GM21360 (cell line): ENCODE measurements around the gene SPTBN5.

ENCODE experiments used
- ATAC-seq: cut with Tn5 transposase; IDR thresholded peaks from one replicate; pipeline ENCODE4 v1.9.1; 2021; ENCODE audit warnings: mild to moderate bottlenecking, moderate library complexity; ENCODE audit not compliant: unreplicated experiment

Gene SPTBN5

GRCh38 chr15:41827290-41827879 lies 66.5 kb downstream of the SPTBN5 start:
- no peak for ATAC-seq

DNA sequence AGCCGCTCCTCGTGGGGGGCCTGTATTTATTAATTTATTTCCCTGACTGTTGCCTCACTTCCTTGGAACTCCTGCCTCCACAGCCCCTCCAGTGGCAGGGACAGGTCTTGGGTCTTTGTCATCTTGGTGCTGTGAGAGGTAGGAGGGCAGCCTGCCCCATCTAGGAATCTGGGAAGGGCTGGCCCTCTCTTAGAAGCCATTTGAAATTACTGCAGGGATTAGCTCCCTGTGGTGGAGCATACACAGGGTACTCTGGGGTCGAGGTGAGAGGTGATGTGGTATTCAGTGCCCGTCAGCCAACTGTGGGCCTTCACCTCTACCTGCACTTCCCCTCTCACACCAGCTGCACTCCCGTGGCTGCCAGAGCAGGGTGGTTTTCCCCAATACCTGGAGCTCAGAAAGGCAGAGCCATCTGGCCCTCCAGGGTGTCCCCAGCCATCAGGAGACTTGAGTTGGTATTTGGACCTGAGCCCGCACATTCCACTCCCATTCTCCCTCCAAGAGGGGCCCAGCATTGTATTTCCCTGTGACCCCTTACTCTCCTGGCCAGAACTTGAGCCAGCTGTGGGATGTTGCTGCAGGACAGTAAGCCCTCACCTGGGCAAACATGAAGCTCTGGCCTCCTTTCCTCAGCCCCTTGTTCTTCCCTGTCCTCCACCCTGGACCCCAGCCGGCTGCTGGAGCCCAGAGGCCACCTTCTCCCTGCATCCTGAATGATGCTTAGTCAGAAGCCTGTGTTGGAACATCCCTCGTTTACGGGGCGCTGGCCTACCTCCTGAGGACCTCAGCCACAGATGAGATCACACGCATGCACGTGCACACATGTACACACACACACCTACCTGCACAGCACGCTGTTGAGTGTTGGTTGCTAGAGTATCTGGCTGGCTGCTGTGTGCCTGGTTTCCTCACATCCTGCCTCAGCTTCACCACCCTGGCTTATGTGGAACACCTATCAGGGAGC lies 68.0 kb downstream of the SPTBN5 start:
- ATAC-seq: no peak

DNA sequence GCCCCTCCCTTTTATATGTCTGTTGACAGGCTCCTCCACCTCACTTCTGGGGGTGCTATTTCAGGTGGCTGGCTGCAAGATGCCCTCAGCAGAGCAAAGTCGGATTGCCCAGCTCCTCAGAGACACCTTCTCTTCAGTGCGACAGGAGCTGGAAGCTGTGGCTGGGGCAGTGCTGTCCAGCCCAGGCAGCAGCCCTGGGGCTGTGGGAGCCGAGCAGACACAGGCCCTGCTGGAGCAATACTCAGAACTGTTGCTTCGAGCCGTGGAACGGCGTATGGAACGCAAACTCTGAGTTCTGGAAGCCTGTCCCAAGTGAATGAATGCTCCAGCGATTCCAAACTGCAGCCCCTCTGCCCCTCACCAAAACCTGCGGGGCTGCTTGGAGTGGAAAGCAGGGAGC lies 68.7 kb downstream of the SPTBN5 start:
- no peak for ATAC-seq

GRCh38 chr15:41824062-41824745 lies 69.6 kb downstream of the SPTBN5 start:
- ATAC-seq: no peak

GRCh38 chr15:41823502-41823901 lies 70.4 kb downstream of the SPTBN5 start:
- no peak for ATAC-seq

GRCh38 chr15:41822957-41823356 lies 70.9 kb downstream of the SPTBN5 start:
- no peak for ATAC-seq

DNA sequence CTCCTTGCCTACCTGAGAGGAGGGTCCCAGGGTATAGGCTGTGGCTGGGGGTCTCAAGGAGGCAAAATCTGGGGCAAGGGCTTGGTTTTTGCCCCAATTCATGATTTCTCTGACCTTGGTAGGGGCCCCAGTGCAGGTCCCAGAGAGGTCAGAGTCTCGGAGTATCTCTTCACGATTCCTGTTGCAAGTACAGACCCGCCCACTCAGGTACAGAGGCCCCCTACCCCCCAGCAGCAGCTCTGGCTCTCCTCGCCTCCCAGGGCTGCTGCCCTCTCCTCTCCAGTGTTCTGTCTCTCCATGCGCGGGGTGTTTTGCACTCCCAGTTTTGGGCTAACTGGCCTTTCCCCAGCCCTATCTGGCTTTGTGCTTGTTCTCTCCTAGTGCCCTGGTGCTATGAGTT lies 71.4 kb downstream of the SPTBN5 start:
- ATAC-seq: no peak

GRCh38 chr15:41821831-41822230 lies 72.0 kb downstream of the SPTBN5 start:
- ATAC-seq: no peak

GRCh38 chr15:41820791-41821423 lies 72.9 kb downstream of the SPTBN5 start:
- no peak for ATAC-seq

DNA sequence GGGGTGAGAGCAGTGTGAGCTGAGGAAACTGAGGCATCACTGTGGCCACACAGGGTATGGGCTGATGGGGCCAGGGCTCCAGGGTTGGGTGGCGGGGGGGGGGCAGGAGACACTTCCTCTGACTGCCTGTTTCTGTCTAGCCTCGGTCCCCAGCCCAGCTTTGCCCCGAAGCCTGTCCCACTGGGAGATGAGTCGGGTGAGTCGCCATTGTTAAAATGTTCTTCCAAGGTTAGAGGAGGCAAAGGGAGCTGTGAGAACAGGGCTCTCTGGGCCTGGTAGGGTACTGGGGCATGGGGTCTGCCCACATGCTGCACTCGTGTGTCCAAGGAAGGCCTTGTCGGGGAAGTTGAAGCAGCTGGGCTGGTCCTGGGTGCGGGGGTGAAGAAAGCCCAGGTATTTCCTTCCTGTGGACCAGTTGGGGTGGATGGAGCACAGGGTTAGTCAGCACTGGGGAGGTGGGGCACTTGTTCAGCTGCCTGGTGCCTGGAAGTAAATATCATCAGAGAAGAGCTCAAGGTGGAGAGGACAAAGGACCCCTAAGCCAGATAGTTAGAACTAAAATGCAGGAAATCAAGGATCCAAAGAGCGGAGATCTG lies 74.3 kb downstream of the SPTBN5 start:
- ATAC-seq: no peak

GRCh38 chr15:41817781-41818180 lies 76.1 kb downstream of the SPTBN5 start:
- ATAC-seq: no peak

DNA sequence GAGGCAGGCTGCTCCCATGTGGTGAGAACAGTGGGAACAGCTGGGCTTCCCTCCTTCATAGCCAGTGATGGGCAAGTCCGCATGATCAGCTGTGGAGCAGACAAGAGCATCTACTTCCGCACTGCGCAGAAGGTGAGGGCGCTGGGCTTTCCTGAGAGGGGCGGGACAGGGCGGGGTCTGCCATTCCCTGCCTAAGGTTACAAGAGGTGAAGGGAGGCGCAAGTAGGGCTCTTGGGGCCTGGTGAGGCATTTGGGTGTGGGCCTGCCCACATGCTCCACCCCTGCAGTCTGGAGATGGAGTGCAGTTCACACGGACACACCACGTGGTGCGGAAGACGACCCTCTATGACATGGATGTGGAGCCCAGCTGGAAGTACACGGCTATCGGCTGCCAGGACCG lies 76.5 kb downstream of the SPTBN5 start:
- ATAC-seq: no peak

DNA sequence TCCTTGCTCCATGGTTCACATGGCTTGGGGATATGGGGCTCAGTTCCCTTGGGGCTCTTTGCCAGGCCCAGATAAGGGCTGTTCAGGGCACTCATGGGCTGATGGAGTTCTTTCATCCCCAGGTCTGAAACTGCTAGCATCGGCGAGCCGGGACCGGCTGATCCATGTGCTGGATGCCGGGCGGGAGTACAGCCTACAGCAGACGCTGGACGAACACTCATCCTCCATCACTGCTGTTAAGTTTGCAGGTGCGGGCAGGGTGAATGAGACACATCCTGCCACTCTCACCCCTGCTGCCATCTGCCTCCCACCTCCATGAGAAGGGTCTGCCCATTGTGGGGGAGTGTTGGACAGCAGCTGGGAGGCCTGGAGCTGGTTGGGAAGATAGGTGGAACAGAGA lies 77.1 kb downstream of the SPTBN5 start:
- no peak for ATAC-seq

DNA sequence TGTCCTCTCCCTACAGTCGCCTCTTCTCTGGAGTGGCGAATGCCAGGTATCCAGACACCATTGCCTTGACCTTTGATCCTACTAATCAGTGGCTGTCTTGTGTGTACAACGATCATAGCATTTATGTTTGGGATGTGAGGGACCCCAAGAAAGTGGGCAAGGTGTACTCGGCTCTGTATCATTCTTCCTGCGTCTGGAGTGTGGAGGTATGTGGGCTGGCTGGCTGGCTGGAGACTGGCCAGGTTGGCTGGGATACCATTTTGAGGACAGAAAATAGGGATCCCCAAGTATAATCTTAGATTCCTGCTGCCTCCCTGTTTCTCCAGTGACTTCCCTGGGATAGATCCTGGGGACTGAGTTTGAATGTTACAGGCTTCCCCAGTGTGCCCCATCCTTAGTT lies 79.3 kb downstream of the SPTBN5 start:
- no peak for ATAC-seq

DNA sequence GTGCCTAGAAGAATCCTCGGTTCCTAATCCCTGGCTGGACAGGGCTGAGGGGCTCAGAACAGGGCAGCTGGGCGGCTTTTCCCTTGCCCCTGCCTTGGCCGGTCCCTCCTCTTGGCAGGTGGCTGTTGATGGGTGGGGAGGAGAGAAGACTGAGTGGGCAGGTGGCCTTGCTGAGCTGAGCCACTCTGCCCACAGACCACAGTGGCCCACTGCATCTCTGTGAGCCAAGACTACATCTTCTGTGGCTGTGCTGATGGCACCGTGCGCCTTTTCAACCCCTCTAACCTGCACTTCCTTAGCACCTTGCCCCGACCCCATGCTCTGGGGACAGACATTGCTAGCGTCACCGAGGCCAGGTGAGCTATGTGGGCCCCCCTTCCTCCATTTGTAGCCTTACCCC lies 80.4 kb downstream of the SPTBN5 start:
- no peak for ATAC-seq

- no peak for ATAC-seq
These were observed 81.0 kb downstream of the SPTBN5 start for GRCh38 chr15:41812820-41813375.

DNA sequence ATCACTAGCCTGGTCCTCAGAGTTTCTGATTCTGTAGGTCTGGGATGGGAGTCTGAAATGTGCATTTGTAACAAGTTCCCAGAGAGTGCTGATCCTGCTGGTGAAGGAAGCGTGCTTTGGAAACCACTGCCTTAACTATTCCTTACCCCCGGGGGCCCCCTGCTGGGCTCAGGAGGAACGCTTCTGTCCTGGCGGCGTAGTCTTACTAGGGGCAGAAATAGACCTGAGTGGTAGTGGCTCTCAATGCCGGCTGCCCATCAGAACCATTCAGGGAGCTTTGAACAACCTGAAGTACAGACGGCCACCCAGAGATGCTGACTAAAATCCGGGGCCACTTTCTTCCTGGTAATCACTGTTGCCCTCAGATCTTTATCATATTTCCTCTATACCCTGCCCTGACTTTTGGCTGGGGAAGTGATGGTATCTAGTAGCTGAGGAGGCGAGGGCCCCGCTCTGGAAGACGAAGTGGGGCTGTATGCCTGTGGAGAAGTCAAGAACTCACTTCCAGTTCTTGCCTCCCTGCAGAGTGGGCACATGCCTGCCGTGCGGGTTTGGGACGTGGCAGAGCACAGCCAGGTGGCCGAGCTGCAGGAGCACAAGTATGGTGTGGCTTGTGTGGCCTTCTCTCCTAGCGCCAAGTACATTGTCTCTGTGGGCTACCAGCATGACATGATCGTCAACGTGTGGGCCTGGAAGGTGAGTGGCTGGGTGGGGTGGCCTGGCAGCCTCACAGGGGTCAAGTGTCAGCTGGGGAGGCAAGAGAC lies 82.2 kb downstream of the SPTBN5 start:
- no peak for ATAC-seq

DNA sequence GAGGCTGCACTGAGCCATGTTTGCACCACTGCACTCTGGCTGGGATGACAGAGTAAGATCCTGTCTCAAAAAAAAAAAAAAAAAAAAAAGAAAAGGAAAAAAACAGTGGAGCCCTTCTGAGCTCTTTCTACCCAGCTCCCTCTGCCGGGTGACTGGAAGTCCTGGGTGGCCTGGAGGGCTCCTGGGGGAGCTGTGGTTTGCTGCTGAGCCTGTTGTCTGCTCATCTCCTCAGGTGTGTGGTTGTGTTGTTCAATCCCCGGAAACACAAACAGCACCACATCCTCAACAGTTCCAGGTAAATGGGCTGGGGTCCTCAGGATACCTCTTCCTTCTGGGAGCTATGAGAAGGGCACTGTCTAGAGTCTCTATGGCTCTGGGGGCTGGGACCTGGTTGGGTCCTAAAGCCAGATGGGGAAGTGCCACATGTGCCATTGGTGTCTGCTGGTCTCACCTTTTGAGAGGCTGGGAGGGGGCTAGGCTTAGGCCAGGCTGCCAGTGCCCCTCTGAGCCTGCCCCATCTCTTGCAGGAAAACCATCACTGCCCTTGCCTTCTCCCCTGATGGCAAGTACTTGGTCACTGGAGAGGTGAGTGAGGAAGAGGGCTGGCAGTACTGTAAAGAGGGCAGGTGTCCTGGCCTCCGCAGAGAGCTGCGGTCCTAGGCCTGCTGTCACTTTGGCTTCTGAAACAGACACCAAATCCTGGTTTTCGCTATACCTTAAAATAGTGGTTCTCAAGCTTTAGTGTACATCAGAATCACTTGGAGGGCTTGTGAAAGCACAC lies 83.0 kb downstream of the SPTBN5 start:
- ATAC-seq: no peak
